Breast epithelium (tissue), 3 donors: ENCODE results near the gene SOX13.

ENCODE experiments used
- CTCF ChIP-seq, 3 donors: fragments of 450-650 bp; IDR thresholded peaks; one replicate each; pipeline ENCODE4 v1.5.1; 2016 to 2017; ENCODE audit warnings: antibody characterized with exemption in 3 of 3, mild to moderate bottlenecking in 3 of 3, moderate library complexity in 3 of 3
- POLR2A ChIP-seq: fragments of 450-650 bp; IDR thresholded peaks from one replicate; pipeline ENCODE4 v1.6.1; 2016; ENCODE audit warnings: antibody characterized with exemption, mild to moderate bottlenecking, moderate library complexity

GRCh38 chr1:204081164-204081790, 8.4 kb downstream of the SOX13 start:
- no peak for TF ChIP-seq CTCF (IDR thresholded peaks at IDR 0.05)
- TF ChIP-seq POLR2A: no peak
